ENCODE measurements around the gene HMCN2.

The HMCN2 gene

GRCh38 chr9:130442746-130443455, 177.3 kb downstream of the HMCN2 start:
- Mint-ChIP-seq H3K4me3 (no peak overlapping the region), H3K4me1 (peaks cover 5% of the 10 kb centered on the region), H3K27me3 (peaks cover 33% of the 10 kb centered on the region), H3K36me3 (ENCODE audit: low read depth) (no peaks in the 10 kb centered on the region), H3K27ac (no peak overlapping the region), H3K9me3 (peaks cover 14% of the 10 kb centered on the region)
- no peak for ATAC-seq
- no peak for DNase-seq

DNA sequence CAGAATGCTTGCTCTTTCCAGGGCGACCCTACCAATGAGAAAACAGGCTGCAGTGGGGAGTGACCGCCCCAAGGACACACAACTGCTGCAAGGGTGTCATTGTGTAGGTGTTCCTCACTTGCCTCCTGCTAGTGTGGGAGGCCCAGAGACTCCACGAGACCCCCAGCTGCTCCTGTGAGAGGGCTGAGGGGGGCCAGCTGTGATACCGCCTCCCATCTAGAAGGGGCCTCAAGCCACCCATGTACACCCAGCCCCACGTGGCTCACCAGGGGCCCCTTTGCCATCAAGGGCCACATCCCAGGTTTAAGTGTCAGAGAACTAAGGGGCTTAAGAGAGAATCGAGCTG, 177.9 kb downstream of the HMCN2 start:
- ATAC-seq (no peak), DNase-seq (no peak)
- Mint-ChIP-seq H3K9me3 (peaks cover 14% of the 10 kb centered on the region), H3K27ac (no peak overlapping the region), H3K4me1 (peaks cover 9% of the 10 kb centered on the region), H3K36me3 (ENCODE audit: low read depth) (no peaks in the 10 kb centered on the region), H3K4me3 (no peak overlapping the region), H3K27me3 (peaks cover 36% of the 10 kb centered on the region)

GRCh38 chr9:130443840-130444492, 178.4 kb downstream of the HMCN2 start:
- Mint-ChIP-seq H3K4me3 (no peak overlapping the region), H3K4me1 (peaks cover 9% of the 10 kb centered on the region), H3K36me3 (ENCODE audit: low read depth) (no peaks in the 10 kb centered on the region), H3K27me3 (peaks cover 34% of the 10 kb centered on the region), H3K9me3 (peaks cover 14% of the 10 kb centered on the region), H3K27ac (no peak overlapping the region)
- no peak for DNase-seq
- no peak for ATAC-seq

DNA sequence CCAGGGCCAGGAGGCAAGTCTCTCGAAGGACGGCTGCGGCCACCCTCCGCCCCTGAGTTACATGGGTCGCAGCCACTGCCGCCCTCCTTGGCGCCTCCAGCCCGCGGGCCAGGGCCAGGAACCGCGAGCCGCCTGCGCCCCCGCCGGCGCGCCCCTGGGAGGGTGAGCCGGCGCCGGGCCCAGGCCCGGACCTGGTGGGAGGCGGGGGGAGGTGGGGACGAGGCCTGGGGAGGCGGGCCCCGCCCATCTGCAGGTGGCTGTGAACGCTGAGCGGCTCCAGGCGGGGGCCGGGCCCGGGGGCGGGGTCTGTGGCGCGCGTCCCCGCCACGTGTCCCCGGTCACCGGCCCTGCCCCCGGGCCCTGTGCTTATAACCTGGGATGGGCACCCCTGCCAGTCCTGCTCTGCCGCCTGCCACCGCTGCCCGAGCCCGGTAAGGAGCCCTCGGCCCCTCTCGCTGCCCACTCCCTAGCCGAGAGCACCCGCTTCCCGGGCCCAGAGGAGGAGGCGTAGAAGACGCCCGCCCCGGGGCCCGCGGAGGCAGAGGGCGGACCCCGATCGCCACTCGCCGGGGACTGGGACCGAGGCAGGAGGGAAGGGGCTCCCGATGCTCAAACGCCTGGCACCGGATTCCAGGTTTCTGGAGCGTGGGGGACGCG, 179.1 kb downstream of the HMCN2 start, which contains the start of gene ASS1:
TSS of gene ASS1 (plus strand) at position 397 of the 657 bp plus-strand sequence. CDS start 7,268 bp downstream, outside the sequence.
- Mint-ChIP-seq H3K4me1 (peaks cover 9% of the 10 kb centered on the region), H3K9me3 (peaks cover 14% of the 10 kb centered on the region), H3K36me3 (ENCODE audit: low read depth) (no peaks in the 10 kb centered on the region), H3K27ac (no peak within 1 kb of the TSS), H3K4me3 (no peak within 1 kb of the TSS), H3K27me3 (peaks cover 39% of the 10 kb centered on the region)
- peak; percentile 62 for ATAC-seq
- peak; percentile 47 for DNase-seq

DNA sequence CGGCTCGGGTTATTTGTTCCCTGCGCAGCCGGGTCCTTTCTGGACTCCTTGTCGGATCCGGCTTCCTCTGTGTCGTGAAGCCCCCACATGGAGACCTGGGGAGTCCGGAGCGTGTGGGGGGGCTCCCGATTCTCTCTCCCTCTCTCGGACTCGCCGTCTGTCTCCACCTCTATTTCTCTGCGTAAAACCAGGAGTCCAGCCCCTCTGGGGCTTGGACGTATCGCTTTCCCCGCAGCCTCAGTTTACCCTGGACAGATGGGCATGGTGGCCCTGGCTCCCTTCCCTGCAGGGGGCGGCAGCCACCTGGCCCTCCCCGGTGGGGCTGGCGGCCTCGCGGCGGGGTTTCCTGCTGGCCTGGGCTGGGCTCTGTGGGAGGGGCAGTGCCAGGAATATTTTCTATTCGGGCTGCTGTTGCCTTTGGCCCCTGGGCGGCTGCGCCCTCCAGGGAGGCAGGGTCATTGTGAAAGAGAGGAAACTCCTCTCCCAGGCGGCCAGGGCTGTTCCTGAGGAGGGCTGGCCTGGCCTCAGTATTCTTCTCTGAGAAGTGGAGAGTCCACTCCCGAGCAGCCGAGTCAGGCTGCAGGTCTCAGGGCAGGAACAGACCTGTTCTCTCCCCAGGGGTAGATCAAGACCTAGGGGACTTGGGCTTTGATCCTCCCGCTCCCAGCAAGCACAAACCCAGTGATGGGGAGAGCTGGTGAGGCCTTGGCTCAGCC, 179.9 kb downstream of the HMCN2 start:
- H3K9me3 Mint-ChIP-seq: peaks cover 14% of the 10 kb centered on the region
- no peaks in the 10 kb centered on the region for H3K36me3 Mint-ChIP-seq (ENCODE audit: low read depth)
- H3K27ac Mint-ChIP-seq: no peak overlapping the region
- peaks cover 9% of the 10 kb centered on the region for H3K4me1 Mint-ChIP-seq
- no peak overlapping the region for H3K4me3 Mint-ChIP-seq
- ATAC-seq: no peak
- peaks cover 41% of the 10 kb centered on the region for H3K27me3 Mint-ChIP-seq
- DNase-seq: no peak

DNA sequence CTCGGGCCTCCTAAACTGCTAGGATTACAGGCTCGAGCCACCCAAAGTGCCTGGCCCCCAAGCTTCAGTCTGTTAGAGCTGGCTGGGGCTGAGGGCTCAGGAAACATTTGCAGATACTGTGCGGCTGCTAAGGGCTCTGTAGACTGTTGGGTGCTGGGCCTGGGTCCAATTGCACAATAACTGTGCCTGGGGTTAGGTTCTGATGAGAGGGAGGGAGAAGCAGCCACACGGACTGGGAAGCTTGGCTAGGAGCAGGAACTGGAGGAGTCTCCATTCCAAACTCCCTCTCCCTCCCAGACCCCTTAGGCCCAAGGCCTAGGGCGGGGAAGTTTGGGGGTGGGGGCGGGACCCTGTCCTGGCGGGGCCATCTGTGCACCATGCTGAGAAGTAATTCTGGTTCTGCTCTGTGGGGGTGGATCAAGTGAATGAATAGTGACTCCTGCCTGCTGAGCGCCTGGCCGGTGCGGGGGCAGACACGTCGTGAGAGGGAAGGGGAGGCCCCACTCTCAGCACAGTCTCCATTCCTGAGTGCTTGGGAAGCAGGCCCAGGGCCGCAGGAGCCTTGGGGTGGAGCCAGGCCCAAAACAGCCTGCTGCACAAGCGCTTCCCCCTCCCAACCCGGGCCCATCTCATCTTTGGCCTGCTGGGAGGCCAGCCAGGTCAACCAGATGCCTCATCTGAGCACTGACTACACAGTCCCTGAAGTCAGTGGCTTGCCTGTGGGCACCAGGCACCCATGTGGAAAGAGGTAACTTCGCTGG, 180.7 kb downstream of the HMCN2 start:
- Mint-ChIP-seq H3K36me3 (ENCODE audit: low read depth) (no peaks in the 10 kb centered on the region), H3K4me3 (no peak overlapping the region), H3K27me3 (peaks cover 41% of the 10 kb centered on the region), H3K4me1 (peaks cover 9% of the 10 kb centered on the region), H3K9me3 (peaks cover 11% of the 10 kb centered on the region), H3K27ac (no peak overlapping the region)
- DNase-seq (no peak), ATAC-seq (no peak)

DNA sequence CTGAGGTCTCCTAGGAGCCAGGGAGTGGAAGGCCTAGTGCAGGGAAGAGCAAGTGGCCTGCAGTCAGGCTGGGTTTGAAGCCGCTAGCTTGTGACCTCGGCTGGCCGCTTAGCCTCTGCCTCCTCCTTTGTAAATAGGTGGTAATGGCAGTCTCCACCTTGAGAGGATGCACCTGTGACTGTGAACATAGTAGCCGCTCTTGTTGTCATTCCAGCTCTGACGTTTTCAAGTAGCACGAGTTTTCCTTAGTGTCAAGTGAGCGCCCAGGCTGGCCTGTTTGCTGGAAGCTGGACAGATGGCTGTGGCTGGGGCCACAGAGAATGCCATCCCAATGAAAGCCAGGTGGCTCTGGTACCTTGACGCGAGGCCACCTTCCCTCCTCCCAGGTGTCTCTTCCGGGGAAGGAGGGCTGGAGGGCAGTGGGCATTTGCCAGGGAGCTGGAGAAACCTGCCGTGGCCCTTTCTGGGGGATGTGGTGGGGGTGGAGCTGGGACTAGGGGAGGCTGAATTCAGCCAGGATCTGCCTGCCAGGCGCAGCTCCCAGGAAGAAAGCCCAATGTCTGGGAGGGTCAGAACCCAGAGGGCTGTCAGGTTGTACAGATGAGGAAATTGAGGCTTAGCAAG, 181.7 kb downstream of the HMCN2 start:
- H3K36me3 Mint-ChIP-seq (ENCODE audit: low read depth): no peaks in the 10 kb centered on the region
- peaks cover 9% of the 10 kb centered on the region for H3K4me1 Mint-ChIP-seq
- no peak overlapping the region for H3K27ac Mint-ChIP-seq
- DNase-seq (no peak), ATAC-seq (no peak)
- peaks cover under 1% of the 10 kb centered on the region for H3K9me3 Mint-ChIP-seq
- no peak overlapping the region for H3K4me3 Mint-ChIP-seq
- H3K27me3 Mint-ChIP-seq: peaks cover 38% of the 10 kb centered on the region

GRCh38 chr9:130448035-130448624, 182.6 kb downstream of the HMCN2 start:
- peaks cover 39% of the 10 kb centered on the region for H3K27me3 Mint-ChIP-seq
- peak overlapping the region; percentile 37 for H3K27ac Mint-ChIP-seq
- DNase-seq (peak; percentile 20), ATAC-seq (peak; percentile 13)
- H3K36me3 Mint-ChIP-seq (ENCODE audit: low read depth): no peaks in the 10 kb centered on the region
- H3K4me3 Mint-ChIP-seq: no peak overlapping the region
- H3K4me1 Mint-ChIP-seq: peaks cover 9% of the 10 kb centered on the region
- H3K9me3 Mint-ChIP-seq: no peaks in the 10 kb centered on the region

DNA sequence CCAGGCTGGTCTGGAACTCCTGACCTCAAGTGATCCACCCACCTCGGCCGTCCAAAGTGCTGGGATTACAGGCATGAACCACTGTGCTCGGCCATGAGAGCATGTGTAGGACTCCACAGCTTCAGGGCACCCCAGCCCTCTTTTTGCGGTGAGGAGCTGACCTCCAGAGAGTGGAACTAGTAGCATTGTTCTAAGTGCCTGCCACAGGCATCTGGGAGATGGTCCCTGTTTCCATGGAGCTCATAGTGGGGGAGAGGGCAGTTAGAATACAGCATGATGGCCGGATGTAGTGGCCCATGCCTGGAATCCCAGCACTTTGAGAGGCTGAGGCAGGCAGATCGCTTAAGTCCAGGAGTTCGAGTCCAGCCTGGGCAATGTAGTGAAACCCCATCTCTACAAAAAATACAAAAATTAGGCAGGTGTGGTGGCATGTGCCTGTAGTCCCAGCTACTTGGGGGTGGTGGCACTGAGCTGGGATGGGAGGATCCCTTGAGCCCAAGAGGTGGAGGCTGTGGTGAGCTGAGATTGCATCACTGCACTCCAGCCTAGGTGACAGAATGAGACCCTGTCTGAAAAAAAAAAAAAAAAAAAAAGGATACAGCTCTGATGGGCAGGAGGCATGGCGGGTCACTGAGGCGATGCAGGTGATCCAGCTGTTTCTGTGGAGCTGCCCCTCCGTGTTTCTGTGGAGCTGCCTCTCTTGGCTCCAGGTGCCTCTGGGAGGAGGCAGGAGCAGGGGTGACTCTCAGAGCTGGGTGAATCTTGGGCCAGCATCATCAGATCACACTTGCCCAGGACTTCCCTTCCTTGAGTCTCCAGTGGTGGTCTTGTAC, 183.4 kb downstream of the HMCN2 start:
- H3K27me3 Mint-ChIP-seq: peaks cover 35% of the 10 kb centered on the region
- no peak for DNase-seq
- no peak overlapping the region for H3K27ac Mint-ChIP-seq
- H3K9me3 Mint-ChIP-seq: no peaks in the 10 kb centered on the region
- no peak overlapping the region for H3K4me3 Mint-ChIP-seq
- no peak for ATAC-seq
- no peaks in the 10 kb centered on the region for H3K36me3 Mint-ChIP-seq (ENCODE audit: low read depth)
- H3K4me1 Mint-ChIP-seq: peaks cover 9% of the 10 kb centered on the region

DNA sequence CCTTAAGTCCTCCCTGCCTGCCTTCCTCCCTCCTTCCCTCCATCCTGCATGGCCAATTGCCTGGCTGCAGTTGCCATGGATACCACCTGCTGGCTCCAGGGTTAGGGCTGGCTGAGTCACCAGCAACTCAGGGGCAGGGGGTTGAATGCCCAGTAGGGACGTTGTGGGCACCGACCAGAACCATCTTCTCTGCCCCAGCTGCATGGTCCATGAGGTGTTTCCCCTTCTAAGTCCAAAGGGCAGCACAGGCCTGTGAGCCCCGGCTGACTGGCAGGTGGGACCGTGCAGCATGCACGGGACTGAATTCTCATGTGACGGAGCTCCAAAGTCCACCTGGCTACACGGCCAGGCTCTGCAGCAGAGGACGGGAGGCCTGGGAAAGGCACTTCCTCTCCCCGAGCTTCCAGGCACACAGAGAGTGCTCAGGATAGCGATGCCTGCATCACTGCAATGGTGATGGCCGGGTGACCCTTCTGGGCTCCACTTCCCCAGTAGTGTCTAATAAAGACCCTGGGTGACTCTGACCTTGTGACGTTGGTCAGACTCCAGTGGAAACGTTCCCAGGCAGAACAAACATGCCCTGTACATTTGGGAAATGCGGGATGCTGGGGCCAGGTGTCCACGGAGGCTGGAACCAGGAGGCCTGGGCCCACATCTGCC, 184.9 kb downstream of the HMCN2 start:
- ATAC-seq (no peak), DNase-seq (no peak)
- Mint-ChIP-seq H3K4me3 (no peak overlapping the region), H3K36me3 (ENCODE audit: low read depth) (no peaks in the 10 kb centered on the region), H3K9me3 (no peaks in the 10 kb centered on the region), H3K27me3 (peaks cover 36% of the 10 kb centered on the region), H3K27ac (no peak overlapping the region), H3K4me1 (peaks cover 9% of the 10 kb centered on the region)

DNA sequence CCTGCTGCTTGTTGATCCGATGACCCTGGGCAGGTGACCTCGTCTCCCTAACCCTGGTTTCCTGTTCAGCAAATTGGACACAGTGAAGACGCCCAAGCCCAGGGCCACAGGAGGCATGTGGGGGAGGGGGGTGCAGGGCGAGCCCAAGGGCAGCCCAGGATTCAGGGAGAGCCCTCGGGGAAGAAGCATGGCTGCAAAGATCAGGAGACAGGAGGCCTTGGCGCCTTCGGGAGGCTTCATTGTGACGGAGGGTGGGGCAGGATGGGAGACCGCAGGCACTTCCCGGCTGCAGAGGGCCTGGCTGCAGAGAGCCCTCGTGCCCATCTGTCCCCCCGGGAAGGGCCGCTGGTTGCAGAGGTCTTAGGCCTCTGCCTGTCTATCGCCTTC, 185.4 kb downstream of the HMCN2 start:
- H3K27me3 Mint-ChIP-seq: peaks cover 31% of the 10 kb centered on the region
- no peak overlapping the region for H3K4me3 Mint-ChIP-seq
- no peaks in the 10 kb centered on the region for H3K9me3 Mint-ChIP-seq
- no peaks in the 10 kb centered on the region for H3K36me3 Mint-ChIP-seq (ENCODE audit: low read depth)
- H3K27ac Mint-ChIP-seq: no peak overlapping the region
- ATAC-seq (no peak), DNase-seq (no peak)
- peaks cover 7% of the 10 kb centered on the region for H3K4me1 Mint-ChIP-seq

DNA sequence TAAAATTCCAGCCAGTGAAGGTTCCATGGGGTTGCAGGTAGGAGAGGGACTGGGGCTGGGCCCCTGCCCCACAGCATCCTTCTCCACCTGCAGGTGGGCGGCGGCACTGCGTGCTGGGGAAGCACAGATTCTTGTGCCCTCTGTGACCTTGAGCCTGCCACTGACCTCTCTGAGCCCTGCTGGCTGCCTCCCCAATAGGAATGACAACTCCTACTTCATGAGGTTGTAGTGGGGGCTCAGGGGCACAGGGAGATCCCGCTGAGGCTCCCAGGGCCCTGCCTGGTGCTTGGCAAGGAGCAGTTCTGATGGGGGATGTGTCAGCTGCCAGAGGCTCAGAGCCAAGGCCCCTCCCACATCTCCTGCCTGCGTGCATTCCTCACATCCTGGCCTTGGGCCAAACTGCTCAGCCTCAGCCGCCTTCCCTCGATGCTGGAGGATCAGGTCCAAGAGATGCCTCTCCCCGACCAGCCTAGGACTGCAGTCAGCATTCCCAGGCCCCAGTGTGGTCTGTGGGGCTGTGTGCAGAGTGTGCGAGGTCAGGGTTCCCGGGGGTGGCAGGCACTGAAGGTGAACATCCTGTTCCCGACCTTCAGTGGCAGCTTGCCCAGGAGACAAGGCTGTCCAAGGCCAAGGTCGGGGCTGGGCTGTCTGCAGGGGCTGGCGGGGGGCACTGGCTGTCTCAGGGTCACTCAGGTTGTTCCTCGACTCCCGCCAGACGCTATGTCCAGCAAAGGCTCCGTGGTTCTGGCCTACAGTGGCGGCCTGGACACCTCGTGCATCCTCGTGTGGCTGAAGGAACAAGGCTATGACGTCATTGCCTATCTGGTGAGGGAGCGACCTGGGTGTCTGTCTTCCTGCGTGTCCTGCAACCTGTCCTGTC, 186.2 kb downstream of the HMCN2 start:
- no peak overlapping the region for H3K4me3 Mint-ChIP-seq
- no peaks in the 10 kb centered on the region for H3K9me3 Mint-ChIP-seq
- peaks cover 5% of the 10 kb centered on the region for H3K4me1 Mint-ChIP-seq
- ATAC-seq (no peak), DNase-seq (peak; percentile 34)
- H3K27ac Mint-ChIP-seq: no peak overlapping the region
- H3K36me3 Mint-ChIP-seq (ENCODE audit: low read depth): no peaks in the 10 kb centered on the region
- peaks cover 25% of the 10 kb centered on the region for H3K27me3 Mint-ChIP-seq
